ENCODE data around the gene APC2.

The APC2 gene

GRCh38 chr19:1410136-1410786 lies 39.7 kb upstream of the APC2 start:
- TF ChIP-seq, protein P1, sequence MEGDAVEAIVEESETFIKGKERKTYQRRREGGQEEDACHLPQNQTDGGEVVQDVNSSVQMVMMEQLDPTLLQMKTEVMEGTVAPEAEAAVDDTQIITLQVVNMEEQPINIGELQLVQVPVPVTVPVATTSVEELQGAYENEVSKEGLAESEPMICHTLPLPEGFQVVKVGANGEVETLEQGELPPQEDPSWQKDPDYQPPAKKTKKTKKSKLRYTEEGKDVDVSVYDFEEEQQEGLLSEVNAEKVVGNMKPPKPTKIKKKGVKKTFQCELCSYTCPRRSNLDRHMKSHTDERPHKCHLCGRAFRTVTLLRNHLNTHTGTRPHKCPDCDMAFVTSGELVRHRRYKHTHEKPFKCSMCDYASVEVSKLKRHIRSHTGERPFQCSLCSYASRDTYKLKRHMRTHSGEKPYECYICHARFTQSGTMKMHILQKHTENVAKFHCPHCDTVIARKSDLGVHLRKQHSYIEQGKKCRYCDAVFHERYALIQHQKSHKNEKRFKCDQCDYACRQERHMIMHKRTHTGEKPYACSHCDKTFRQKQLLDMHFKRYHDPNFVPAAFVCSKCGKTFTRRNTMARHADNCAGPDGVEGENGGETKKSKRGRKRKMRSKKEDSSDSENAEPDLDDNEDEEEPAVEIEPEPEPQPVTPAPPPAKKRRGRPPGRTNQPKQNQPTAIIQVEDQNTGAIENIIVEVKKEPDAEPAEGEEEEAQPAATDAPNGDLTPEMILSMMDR (IDR thresholded peaks at IDR 0.05; ENCODE audit: low read depth, low read length): no peak
- Histone ChIP-seq H3K27ac (no peak overlapping the region), H3K27me3 (ENCODE audit: insufficient read depth, low read depth, severe bottlenecking) (no peaks in the 10 kb centered on the region), H3K36me3 (peaks cover 64% of the 10 kb centered on the region), H3K9me3 (ENCODE audit: severe bottlenecking) (no peaks in the 10 kb centered on the region), H3K4me3 (ENCODE audit: low read depth, low read length) (no peak overlapping the region)
- DNase-seq: no peak

- no peak for DNase-seq
- Histone ChIP-seq H3K36me3 (peaks cover 67% of the 10 kb centered on the region), H3K27ac (no peak overlapping the region), H3K9me3 (ENCODE audit: severe bottlenecking) (no peaks in the 10 kb centered on the region), H3K4me3 (ENCODE audit: low read depth, low read length) (no peak overlapping the region), H3K27me3 (ENCODE audit: insufficient read depth, low read depth, severe bottlenecking) (no peaks in the 10 kb centered on the region)
- TF ChIP-seq, protein P1 (IDR thresholded peaks at IDR 0.05; ENCODE audit: low read depth, low read length): no peak
These were observed 39.1 kb upstream of the APC2 start for GRCh38 chr19:1410789-1411188.

- no peak for DNase-seq
- H3K27me3 ChIP-seq (ENCODE audit: insufficient read depth, low read depth, severe bottlenecking): no peaks in the 10 kb centered on the region
- H3K4me3 ChIP-seq (ENCODE audit: low read depth, low read length): no peak overlapping the region
- H3K27ac ChIP-seq: no peak overlapping the region
- TF ChIP-seq, protein P1 (IDR thresholded peaks at IDR 0.05; ENCODE audit: low read depth, low read length): no peak
- H3K36me3 ChIP-seq: peaks cover 74% of the 10 kb centered on the region
- H3K9me3 ChIP-seq (ENCODE audit: severe bottlenecking): no peaks in the 10 kb centered on the region
These were observed 38.4 kb upstream of the APC2 start for GRCh38 chr19:1411255-1412191.

DNA sequence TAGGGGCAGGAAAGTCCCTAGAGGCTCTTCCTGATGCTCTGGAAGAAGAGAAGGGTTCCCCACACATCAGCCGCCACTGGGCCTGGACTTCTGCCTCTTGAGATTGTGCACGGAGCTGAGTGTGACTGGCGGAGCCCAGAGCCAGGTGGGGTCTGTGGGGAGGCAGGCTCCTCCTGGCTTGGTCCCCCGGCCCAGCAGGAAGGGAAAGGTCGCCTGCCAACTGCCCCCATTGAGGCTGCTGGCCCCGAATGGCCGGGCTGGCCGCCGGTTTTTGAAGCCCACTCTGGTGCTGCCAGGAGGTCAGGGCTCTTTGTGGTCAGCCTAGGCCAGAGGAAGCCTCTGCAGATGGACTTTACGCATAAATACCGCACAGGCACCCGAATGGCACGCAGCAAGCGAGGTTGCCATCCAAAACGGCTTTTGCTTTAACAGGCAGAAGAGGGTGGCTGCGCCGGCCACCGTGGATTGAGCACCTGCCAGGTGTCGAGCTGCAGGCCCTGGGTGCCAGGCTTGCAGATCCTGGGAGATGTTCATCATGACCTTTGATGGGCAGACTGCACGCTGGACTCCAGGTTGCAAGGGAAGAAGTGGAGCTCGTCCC lies 37.5 kb upstream of the APC2 start:
- peaks cover 82% of the 10 kb centered on the region for H3K36me3 ChIP-seq
- TF ChIP-seq, protein P1 (IDR thresholded peaks at IDR 0.05; ENCODE audit: low read depth, low read length): no peak
- DNase-seq: no peak
- H3K9me3 ChIP-seq (ENCODE audit: severe bottlenecking): no peaks in the 10 kb centered on the region
- H3K27ac ChIP-seq: no peak overlapping the region
- no peak overlapping the region for H3K4me3 ChIP-seq (ENCODE audit: low read depth, low read length)
- H3K27me3 ChIP-seq (ENCODE audit: insufficient read depth, low read depth, severe bottlenecking): no peaks in the 10 kb centered on the region

GRCh38 chr19:1412995-1413800 lies 36.7 kb upstream of the APC2 start:
- TF ChIP-seq, protein P1 (IDR thresholded peaks at IDR 0.05; ENCODE audit: low read depth, low read length): no peak
- Histone ChIP-seq H3K27ac (no peak overlapping the region), H3K9me3 (ENCODE audit: severe bottlenecking) (no peaks in the 10 kb centered on the region), H3K36me3 (peaks cover 86% of the 10 kb centered on the region), H3K4me3 (ENCODE audit: low read depth, low read length) (no peak overlapping the region), H3K27me3 (ENCODE audit: insufficient read depth, low read depth, severe bottlenecking) (no peaks in the 10 kb centered on the region)
- no peak for DNase-seq

Data from WERI-Rb-1 (cell line).